A673 (cell line): ENCODE measurements around the gene LHFPL2.

Experiments used
- CTCF ChIP-seq: fragments of 300-800, 200-600 bp; sonication (generic); conservative IDR thresholded peaks from 2 replicates; pipeline ENCODE4 v1.5.1; 2017; ENCODE audit warnings: low read depth, mild to moderate bottlenecking, antibody characterized with exemption, low read length, moderate library complexity, mixed read lengths
- EZH2 ChIP-seq: fragments of 200-600 bp; sonication (generic); IDR thresholded peaks from 2 replicates; pipeline ENCODE4 v1.6.1; 2017; ENCODE audit warnings: borderline replicate concordance, low read depth, mild to moderate bottlenecking, mixed read lengths, antibody characterized with exemption, low read length; ENCODE audit not compliant: poor library complexity, severe bottlenecking

GRCh38 chr5:78618303-78618702 is 30.3 kb downstream of the LHFPL2 start:
- TF ChIP-seq CTCF (no peak), EZH2 (no peak)
